Embryonic facial prominence (tissue), 1 donor: ENCODE measurements around the gene TOLLIP.

Source experiments
- DNase-seq: peaks from one replicate; pipeline ENCODE4 v3.0.0-alpha.2; 2016; ENCODE audit errors: extremely low spot score

TOLLIP gene

DNA sequence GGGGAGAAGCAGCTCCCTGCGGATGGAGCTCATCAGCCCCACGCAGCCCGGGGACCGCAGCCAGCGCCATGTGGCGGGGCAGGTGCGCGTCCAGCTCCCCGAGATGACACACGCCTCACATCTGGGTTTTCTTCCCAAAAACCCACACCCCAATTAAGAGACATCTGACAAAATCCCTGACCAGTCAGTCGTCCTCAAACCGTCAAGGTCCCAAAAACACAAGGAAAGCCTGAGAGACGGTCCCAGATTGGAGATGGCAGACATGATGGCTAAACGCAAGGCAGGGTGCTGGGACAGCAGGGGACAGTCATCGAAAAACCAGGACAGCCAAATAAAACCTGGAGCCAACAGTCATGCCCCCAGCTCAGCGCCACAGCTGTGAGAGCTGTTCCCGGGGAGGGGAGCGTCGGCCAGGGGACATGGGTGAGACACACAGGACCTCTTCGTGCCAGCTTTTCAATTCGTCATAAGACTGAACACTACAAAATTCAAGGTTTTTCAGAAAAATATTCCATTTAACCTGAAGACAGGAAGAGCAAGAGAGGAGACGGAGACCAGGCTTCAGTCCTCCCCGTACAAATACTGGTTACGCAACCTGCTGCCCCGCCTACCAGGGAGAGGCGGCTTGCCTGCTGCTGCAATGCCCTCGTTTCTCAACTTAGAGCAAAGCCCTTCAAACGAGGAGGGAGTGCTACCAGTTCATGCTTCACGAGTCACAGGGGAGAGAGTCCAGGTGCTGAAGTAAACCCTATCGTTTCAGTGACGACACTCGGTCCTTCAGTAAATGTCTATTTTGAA, 10.5 kb downstream of the TOLLIP start:
- no peak for DNase-seq

DNA sequence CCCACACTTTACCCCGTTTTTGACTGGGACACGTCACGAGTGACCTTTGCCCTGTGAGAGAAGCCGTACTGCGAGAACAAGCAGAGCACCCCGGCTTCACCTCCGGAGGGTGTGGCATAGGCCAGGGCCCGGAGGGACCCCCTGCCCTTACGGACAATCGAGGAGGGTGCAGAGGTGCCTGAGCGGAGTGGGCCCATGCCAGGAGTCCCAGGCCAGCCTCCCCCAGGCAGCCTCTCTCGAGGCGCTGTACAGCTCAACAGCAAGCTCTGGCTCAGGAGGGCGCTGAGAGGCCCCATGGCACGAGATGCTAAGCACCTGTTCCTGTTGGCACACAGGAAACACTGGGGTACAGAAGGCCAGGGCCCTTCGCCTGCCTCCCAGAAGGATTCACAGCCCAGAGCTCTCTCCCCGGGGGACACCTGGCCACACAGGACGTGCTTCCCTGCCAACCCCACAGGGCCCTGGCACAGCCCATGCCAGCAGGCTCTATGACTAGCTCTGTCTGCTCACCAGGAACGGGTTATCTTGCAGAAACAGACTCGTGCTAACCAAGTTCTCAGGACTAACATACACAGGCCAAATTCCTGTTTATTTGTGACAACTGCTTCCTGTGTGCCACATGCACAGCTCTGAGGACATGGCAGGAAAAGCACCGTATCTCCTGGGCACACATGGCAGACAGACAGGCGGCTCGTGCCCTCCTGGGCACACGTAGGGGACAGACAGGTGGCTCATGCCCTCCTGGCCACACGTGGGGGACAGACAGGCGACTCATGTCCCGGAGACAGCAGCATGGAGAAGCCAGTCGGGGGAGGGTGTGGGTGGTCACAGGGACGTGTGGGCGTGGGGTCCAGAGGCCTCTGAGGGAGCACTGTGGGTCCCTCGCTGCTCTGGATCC, 11.6 kb downstream of the TOLLIP start:
- DNase-seq = no peak

DNA sequence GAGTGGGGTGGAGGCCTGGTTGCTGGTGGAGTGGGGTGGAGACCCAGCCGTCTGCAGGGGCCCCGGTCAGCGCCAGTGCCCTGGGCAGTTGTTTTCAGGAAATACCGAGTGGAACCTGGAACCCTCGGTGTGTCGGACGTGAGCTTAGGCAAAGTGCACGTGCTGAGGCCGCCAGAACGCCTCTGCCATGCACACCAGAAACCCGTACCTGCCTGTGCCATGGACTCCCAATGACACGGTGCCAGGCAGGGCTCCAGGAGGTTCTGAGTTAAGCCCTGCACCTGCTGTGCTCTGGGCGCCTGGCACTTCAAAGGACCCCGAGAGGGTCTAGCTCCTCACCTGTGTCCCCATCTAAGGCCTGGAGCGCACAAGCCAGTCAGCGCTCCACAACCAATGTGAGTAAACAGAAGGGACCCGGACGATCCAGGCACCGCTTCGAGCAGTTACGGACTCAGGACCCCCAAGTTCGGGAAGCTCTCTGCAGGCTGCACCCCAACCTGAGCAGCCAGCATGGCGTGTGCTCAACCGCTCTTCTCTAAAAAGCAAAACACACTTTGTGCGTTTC, 12.3 kb downstream of the TOLLIP start:
- no peak for DNase-seq

GRCh38 chr11:1296287-1296686, 13.1 kb downstream of the TOLLIP start:
- no peak for DNase-seq

DNA sequence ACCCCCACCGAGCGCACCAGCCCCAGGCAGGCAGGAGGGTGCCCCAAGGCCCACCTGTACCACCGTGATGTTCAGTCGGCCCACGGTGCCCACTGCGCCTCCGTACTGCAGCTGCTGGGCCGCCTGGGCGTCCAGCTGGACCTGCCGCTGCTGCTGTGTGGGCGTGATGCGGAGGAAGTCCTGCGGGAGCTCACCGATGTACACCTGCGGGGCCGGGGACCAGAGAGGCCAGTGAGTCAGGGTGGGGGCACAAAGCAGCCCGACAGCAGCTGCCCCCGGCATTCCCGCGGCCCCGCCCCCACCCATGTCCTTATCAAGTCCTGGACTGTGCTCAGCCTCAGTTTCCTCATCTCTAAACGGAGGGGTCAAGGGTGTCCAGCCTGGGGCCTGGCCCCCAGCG, 13.8 kb downstream of the TOLLIP start:
- no peak for DNase-seq

GRCh38 chr11:1295086-1295485, 14.3 kb downstream of the TOLLIP start:
- no peak for DNase-seq

GRCh38 chr11:1293619-1294015, 15.8 kb downstream of the TOLLIP start:
- no peak for DNase-seq

- DNase-seq = no peak
These were observed 16.5 kb downstream of the TOLLIP start for GRCh38 chr11:1292644-1293618.

GRCh38 chr11:1292018-1292643, 17.3 kb downstream of the TOLLIP start:
- no peak for DNase-seq

DNA sequence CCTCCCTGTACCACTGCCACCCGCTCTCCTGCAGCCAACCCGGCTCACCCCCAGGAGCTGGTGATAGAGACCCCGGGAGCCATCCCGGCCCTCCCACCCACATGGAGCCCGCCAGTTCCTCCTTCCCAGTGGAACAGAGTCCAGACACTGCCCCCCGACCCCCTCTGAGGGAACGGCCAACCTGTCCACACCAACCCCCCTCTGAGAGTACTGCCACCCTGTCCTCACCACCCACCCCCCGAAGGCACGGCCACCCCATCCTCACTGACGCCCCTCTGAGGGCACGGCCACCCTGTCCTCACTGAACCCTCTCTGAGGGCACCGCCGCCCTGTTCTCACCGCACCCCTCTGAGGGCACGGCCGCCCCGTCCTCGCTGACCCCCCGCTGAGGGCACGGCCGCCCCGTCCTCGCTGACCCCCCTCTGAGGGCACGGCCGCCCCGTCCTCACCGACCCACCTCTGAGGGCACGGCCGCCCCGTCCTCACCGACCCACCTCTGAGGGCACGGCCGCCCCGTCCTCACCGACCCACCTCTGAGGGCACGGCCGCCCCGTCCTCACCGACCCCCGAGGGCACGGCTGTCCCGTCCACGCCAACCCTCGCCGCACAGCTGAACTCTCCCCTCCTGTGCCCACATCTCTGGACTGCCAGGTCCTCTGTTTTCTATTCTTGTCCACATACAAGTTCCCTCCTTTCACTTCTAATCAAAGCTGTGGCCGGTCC, 18.0 kb downstream of the TOLLIP start:
- no peak for DNase-seq

DNA sequence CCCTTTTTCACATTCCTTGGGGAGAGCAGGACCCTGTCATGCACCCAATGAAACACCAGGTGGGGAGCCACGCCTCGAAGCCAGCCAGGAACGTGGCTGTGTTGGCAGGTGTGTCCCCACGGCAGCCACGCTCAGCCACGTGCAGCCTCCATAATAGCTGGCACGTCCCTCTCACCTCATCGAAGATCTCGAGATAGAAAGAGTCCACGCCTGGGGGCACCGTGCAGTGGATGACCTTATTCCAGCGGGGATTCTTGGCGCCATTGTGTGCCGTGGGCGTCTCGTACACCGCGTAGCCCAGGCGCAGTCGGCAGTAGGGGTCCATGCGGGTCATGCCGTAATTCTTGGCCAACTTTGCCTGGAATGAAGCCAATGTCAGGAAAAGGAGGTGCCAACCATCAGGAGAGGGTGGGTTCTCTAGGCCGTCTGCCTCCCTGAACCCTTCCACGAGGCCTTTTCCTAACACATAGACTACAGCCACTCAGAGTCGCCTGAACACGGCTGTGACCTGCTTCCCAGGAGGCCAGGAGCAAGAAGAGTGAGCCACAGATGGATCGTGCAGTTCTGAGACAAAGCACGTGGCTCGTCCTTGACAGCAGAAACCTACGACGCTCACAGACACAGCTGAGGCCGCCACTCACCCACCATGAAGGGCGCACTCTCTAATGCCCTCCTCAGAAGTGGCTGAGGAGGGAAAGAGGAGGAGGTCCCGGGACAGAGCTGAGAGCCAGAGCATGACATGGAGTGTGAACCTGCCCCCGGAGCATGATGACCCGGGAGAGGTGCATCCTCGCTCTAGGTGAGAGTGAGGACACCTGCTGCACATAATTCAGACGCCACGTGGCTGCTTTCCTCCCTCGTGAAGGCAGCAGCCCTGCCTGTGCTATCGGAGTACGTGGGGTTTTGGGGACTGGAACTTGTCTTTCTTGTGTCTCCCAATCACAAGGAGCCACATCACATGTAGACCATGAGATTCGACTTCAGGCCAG, 19.1 kb downstream of the TOLLIP start:
- DNase-seq = no peak

DNA sequence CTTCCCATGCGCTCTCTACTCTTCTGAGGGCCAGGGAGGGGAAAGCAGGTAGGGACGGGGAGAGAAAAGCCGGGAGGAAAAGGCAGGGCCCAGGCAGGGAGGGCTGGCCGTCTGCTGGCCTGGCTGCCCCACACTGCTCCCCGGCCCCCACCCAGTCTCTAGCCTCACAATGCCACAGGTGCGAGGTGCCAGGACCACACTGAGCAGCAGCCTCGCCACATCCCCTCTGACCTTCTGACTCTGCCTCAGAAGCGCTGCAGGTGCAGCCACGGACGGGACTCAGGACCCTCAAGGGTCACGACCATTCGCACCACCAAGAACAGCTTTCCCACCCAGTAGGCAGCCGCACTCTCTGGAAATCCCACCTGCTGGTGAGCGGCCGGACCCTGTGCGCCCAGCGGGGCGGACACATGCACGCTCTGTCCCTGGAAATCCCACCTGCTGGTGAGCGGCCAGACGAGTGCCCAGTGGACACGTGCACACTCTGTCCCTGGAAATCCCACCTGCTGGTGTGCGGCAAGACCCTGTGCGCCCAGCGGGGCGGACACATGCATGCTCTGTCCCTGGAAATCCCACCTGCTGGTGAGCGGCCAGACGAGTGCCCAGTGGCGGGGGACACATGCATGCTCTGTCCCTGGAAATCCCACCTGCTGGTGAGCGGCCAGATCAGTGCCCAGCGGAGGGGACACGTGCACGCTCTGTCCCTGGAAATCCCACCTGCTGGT, 20.1 kb downstream of the TOLLIP start:
- no peak for DNase-seq

DNA sequence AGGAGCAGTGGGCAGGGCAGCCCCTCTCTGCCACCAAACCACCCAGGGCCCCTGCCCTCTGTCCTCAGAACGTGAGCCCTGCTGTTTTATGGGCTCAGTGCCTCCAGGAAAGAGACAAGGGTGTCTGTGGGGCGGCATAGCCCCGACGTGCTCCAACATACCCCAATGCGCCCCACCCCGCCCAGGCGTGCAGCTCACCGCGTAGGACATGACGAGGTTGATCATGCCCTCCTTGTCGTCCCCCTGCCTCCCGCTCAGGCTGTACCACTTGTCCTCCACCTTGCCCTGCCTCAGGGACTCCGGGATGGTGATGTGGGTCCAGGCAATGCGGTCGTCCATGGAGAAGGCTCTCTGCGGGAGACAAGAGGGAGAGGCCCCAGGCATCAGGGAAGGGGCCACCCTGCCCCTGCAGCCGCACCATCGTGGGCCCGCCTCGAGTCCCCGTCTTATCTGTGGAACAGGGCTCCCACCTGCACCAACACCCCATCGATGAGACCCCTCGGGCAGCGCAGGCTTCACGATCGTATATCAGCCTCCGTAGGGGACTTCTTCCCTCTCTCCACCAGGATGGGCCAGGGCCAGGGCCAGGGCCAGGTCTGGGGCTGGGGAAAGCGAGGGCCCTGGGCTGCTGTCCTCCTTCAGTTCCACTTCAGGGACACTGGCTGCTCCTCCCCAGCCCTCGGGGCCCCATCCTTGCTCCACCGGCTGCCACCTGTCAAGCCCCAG, 20.8 kb downstream of the TOLLIP start:
- DNase-seq = no peak

DNA sequence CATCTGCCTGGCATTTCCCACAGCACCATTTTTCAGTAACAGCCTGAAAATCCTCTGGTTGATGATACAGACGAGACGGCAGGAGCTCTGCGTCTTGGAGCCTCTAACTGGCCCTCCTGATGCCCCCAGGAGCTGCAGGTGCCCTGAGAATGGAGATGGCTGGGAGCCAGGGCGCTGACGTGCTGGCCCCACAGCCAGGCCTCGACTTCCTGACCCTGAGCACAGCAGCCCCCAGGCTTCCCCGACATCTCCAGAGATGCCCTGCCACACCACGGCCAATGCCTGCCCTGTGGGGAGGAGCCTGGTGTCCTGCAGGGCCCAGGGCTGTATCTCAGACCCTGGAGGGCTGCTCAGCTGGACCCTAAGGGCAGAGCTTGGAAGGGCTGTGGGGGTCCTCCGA, 21.5 kb downstream of the TOLLIP start:
- DNase-seq = no peak

- no peak for DNase-seq
These were observed 23.6 kb downstream of the TOLLIP start for GRCh38 chr11:1285876-1286275.

GRCh38 chr11:1285316-1285744, 24.1 kb downstream of the TOLLIP start:
- DNase-seq = no peak

- DNase-seq = no peak
These were observed 25.5 kb downstream of the TOLLIP start for GRCh38 chr11:1283906-1284305.

DNA sequence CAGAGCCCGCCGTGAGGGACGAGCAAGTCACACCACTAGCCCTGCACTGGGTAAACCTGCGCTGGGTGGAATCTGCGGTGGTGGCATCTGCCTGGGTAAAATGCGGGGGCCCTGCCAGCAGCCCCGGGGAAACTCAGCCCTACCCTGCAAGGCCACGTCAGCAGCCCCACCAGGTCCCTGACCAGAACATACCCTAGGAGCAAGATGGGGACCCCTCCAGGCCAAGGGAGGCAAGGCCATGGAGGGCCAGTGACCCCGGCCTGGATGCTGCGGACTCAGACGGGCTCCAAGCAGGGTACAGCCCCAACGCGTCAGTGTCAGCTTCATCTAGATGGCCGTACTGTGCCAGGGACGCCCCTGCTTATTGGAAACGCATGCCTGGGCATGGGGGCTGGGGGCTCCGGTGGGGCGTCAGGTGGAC, 26.3 kb downstream of the TOLLIP start:
- no peak for DNase-seq
